Measurements from ENCODE around the gene CTNNBIP1. TPM values are rescaled to one million over a fixed set of nuclear protein-coding genes. Genes with fewer than 3 reads are reported as not detected.

CTNNBIP1 gene
- total RNA-seq, 1 experiment from 2014 or later, result 44.4 TPM

DNA sequence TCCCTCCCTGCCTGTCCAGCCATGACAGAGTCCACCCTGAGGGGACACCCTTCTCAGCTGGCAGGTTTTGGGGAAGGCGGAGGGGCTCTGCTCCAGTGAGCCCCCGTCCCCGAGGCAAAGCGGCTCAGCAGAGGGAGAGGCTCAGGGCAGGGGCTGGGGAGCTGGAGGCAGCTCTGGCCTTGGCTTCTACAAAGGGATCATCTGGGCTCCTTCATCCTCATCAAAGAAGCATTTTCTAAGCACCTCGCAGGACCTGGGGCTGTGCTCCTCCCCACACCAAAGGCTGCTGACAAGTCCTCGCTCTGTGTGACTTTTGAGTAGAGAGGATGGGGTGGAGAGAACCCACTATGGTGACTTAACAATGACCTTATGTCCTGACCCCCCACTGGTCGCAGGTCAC lies 65.3 kb downstream of the CTNNBIP1 start:
- Mint-ChIP-seq H3K36me3 (ENCODE audit: insufficient read depth in 1 of 3, low read depth in 3 of 3) (no peaks in the 10 kb centered on the region), H3K9me3 (peaks cover 0 to 3% of the 10 kb centered on the region in 2 experiments; a peak in 1 of 5 replicates), H3K27me3 (ENCODE audit: low read depth) (0 out of 2 replicates have a peak, but pooled peaks cover 3% of the 10 kb centered on the region), H3K4me3 (no peak overlapping the region; a peak in 1 of 5 replicates), H3K27ac (no peak overlapping the region; a peak in 1 of 7 replicates), H3K4me1 (peaks cover 27 to 45% of the 10 kb centered on the region in 2 experiments)
- TF ChIP-seq, protein P1, sequence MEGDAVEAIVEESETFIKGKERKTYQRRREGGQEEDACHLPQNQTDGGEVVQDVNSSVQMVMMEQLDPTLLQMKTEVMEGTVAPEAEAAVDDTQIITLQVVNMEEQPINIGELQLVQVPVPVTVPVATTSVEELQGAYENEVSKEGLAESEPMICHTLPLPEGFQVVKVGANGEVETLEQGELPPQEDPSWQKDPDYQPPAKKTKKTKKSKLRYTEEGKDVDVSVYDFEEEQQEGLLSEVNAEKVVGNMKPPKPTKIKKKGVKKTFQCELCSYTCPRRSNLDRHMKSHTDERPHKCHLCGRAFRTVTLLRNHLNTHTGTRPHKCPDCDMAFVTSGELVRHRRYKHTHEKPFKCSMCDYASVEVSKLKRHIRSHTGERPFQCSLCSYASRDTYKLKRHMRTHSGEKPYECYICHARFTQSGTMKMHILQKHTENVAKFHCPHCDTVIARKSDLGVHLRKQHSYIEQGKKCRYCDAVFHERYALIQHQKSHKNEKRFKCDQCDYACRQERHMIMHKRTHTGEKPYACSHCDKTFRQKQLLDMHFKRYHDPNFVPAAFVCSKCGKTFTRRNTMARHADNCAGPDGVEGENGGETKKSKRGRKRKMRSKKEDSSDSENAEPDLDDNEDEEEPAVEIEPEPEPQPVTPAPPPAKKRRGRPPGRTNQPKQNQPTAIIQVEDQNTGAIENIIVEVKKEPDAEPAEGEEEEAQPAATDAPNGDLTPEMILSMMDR (conservative IDR thresholded peaks at IDR 0.05), result no peak
- no peaks in the 10 kb centered on the region for H3K9me3 ChIP-seq (ENCODE audit: control insufficient read depth, low read depth, low read length)
- H3K23me2 ChIP-seq (ENCODE audit: insufficient read length, low read depth, low read length, poor library complexity, severe bottlenecking), result no peaks in the 10 kb centered on the region
- no peak overlapping the region; the same call in 1 of the 2 replicates for H3K14ac ChIP-seq (ENCODE audit: insufficient read depth, low read length)
- no peak overlapping the region for H3K4ac ChIP-seq (ENCODE audit: low read depth, low read length)
- no peak overlapping the region for H4K8ac ChIP-seq (replicated peaks; ENCODE audit: insufficient read length, low read depth, low read length)
- no peak overlapping the region for H2BK5ac ChIP-seq (ENCODE audit: insufficient read length, low read length)
- H2AFZ ChIP-seq (ENCODE audit: low read length), result no peak overlapping the region
- no peak overlapping the region for H3K18ac ChIP-seq (ENCODE audit: insufficient read length, low read depth, low read length)
- no peak overlapping the region for H3K23ac ChIP-seq (ENCODE audit: insufficient read length, low read depth, low read length)
- no peak overlapping the region for H4K5ac ChIP-seq (ENCODE audit: insufficient read length, low read depth, low read length)
- H3K4me1 ChIP-seq (ENCODE audit: insufficient read depth, low read length), result no peaks in the 10 kb centered on the region
- H3K27ac ChIP-seq (ENCODE audit: insufficient read length, low read depth, low read length), result no peak overlapping the region
- H3T11ph ChIP-seq (ENCODE audit: low read length), result no peak overlapping the region
- H3K27me3 ChIP-seq (ENCODE audit: insufficient read depth, low read length), result no peaks in the 10 kb centered on the region
- no peak for DNase-seq
- no peak overlapping the region for H4K91ac ChIP-seq (ENCODE audit: insufficient read length, low read depth, low read length)
- H3K79me2 ChIP-seq (ENCODE audit: insufficient read depth, low read length), result no peaks in the 10 kb centered on the region
- H4K20me1 ChIP-seq (ENCODE audit: control insufficient read depth, insufficient read depth, insufficient read length), result no peaks in the 10 kb centered on the region
- no peaks in the 10 kb centered on the region for H3K79me1 ChIP-seq (ENCODE audit: insufficient read depth, low read depth, low read length, poor library complexity, severe bottlenecking)
- H2BK12ac ChIP-seq (ENCODE audit: insufficient read length, low read depth, low read length), result no peak overlapping the region
- H2BK120ac ChIP-seq (ENCODE audit: low read depth, low read length, poor library complexity, severe bottlenecking), result no peak overlapping the region
- no CpG with 5 or more reads among the region's 7 CpGs for whole genome bisulfite sequencing (ENCODE audit: extremely low coverage, insufficient read length, low lambda C conversion rate)
- no peak overlapping the region for H3K4me2 ChIP-seq (ENCODE audit: insufficient read depth, insufficient read length, low read length)
- H2AK5ac ChIP-seq (ENCODE audit: insufficient read length, low read length), result no peak overlapping the region
- no peak overlapping the region for H2BK20ac ChIP-seq (ENCODE audit: low read depth, low read length, poor library complexity, severe bottlenecking)
- no peak overlapping the region for H3K56ac ChIP-seq (ENCODE audit: insufficient read length, low read depth, low read length)
- no peak overlapping the region for H2BK15ac ChIP-seq (ENCODE audit: low read depth, low read length)
- H3K9ac ChIP-seq (ENCODE audit: extremely low read depth, insufficient read length, low read length), result no peak overlapping the region
